OCI-M1 (cell line): ENCODE data around the gene OTOP1.
"Not testable (repeated sequence)": the region's sequence is repeated elsewhere in the genome, so short reads cannot be mapped to it uniquely, and the experiment has no call there.

Experiments used
- DNase-seq: peaks from one replicate; lab custom pipeline; 2025; lab: John Stamatoyannopoulos, UW

The OTOP1 gene

GRCh38 chr4:4227510-4228355 lies 1.0 kb upstream of the OTOP1 start:
- DNase-seq = no peak

GRCh38 chr4:4225915-4226605 lies 669 bp downstream of the OTOP1 start:
- no peak for DNase-seq

- DNase-seq = no peak
Observed at GRCh38 chr4:4217113-4217512, 9.6 kb downstream of the OTOP1 start.

- DNase-seq = no peak
Observed at GRCh38 chr4:4216648-4217047, 10.1 kb downstream of the OTOP1 start.

GRCh38 chr4:4213674-4214073 lies 13.1 kb downstream of the OTOP1 start:
- not testable (repeated sequence) for DNase-seq

- no peak for DNase-seq
Observed at GRCh38 chr4:4206204-4206603, 20.5 kb downstream of the OTOP1 start.

GRCh38 chr4:4204401-4204745 lies 22.4 kb downstream of the OTOP1 start:
- DNase-seq = no peak

GRCh38 chr4:4203688-4204400 lies 22.9 kb downstream of the OTOP1 start:
- no peak for DNase-seq

- no peak for DNase-seq
Observed at GRCh38 chr4:4202510-4202909, 24.2 kb downstream of the OTOP1 start.

GRCh38 chr4:4200624-4201023 lies 26.1 kb downstream of the OTOP1 start:
- peak; percentile 17 for DNase-seq

GRCh38 chr4:4195354-4195753 lies 31.4 kb downstream of the OTOP1 start:
- no peak for DNase-seq

- DNase-seq = not testable (repeated sequence)
Observed at GRCh38 chr4:4188557-4188956, 38.2 kb downstream of the OTOP1 start.

GRCh38 chr4:4185528-4185927 lies 41.2 kb downstream of the OTOP1 start:
- DNase-seq = no peak

GRCh38 chr4:4182835-4183568 lies 43.7 kb downstream of the OTOP1 start:
- peak; percentile 43 for DNase-seq

GRCh38 chr4:4170596-4171150 lies 56.1 kb downstream of the OTOP1 start:
- DNase-seq = no peak

GRCh38 chr4:4167981-4168780 lies 58.5 kb downstream of the OTOP1 start:
- DNase-seq = not testable (repeated sequence)

GRCh38 chr4:4166986-4167385 lies 59.7 kb downstream of the OTOP1 start:
- DNase-seq = not testable (repeated sequence)

- not testable (repeated sequence) for DNase-seq
Observed at GRCh38 chr4:4165701-4166392, 60.9 kb downstream of the OTOP1 start.

GRCh38 chr4:4164532-4165173 lies 62.1 kb downstream of the OTOP1 start:
- not testable (repeated sequence) for DNase-seq

- not testable (repeated sequence) for DNase-seq
Observed at GRCh38 chr4:4162186-4162585, 64.5 kb downstream of the OTOP1 start.
